ENCODE data around the gene LTBP1. TPM values are rescaled to one million over a fixed set of nuclear protein-coding genes. Genes with fewer than 3 reads are reported as not detected.
"Not testable (repeated sequence)": the region's sequence is repeated elsewhere in the genome, so short reads cannot be mapped to it uniquely, and the experiment has no call there.

The LTBP1 gene
- total RNA-seq, 6 experiments from 2014 or later, result 260 to 409 (median 335) TPM

GRCh38 chr2:33042819-33043218, 96.1 kb downstream of the LTBP1 start:
- Mint-ChIP-seq H3K36me3 (ENCODE audit: low read depth) (peaks cover 5% of the 10 kb centered on the region; the same call in 1 of the 2 replicates), H3K27ac (no peak overlapping the region), H3K27me3 (ENCODE audit: insufficient read depth) (no peaks in the 10 kb centered on the region), H3K4me3 (no peak overlapping the region), H3K9me3 (no peaks in the 10 kb centered on the region), H3K4me1 (ENCODE audit: low read depth) (peaks cover 20% of the 10 kb centered on the region)
- DNase-seq, result no peak
- no peak for TF ChIP-seq CTCF (IDR thresholded peaks at IDR 0.05)

GRCh38 chr2:33047939-33048338, 101.2 kb downstream of the LTBP1 start:
- no peaks in the 10 kb centered on the region for H3K27me3 Mint-ChIP-seq (ENCODE audit: insufficient read depth)
- H3K36me3 Mint-ChIP-seq (ENCODE audit: low read depth), result peaks cover 8% of the 10 kb centered on the region; the same call in 1 of the 2 replicates
- no peaks in the 10 kb centered on the region for H3K9me3 Mint-ChIP-seq
- H3K4me3 Mint-ChIP-seq, result no peak overlapping the region
- DNase-seq, result no peak
- H3K27ac Mint-ChIP-seq, result no peak overlapping the region
- no peak for TF ChIP-seq CTCF (IDR thresholded peaks at IDR 0.05)
- H3K4me1 Mint-ChIP-seq (ENCODE audit: low read depth), result peaks cover 49% of the 10 kb centered on the region

- Mint-ChIP-seq H3K4me1 (ENCODE audit: low read depth) (peaks cover 48% of the 10 kb centered on the region), H3K4me3 (peak overlapping the region; percentile 77), H3K36me3 (ENCODE audit: low read depth) (peaks cover 10% of the 10 kb centered on the region), H3K27ac (peak overlapping the region; percentile 97), H3K9me3 (peaks cover 5% of the 10 kb centered on the region; the same call in 1 of the 2 replicates), H3K27me3 (ENCODE audit: insufficient read depth) (no peaks in the 10 kb centered on the region)
- DNase-seq, result peak; percentile 88
- no peak; the same call in 1 of the 2 replicates for TF ChIP-seq CTCF (IDR thresholded peaks at IDR 0.05)
Measured at GRCh38 chr2:33051586-33052360, 105.0 kb downstream of the LTBP1 start.

- Mint-ChIP-seq H3K27me3 (ENCODE audit: insufficient read depth) (no peaks in the 10 kb centered on the region), H3K36me3 (ENCODE audit: low read depth) (peaks cover 12% of the 10 kb centered on the region), H3K4me3 (peak overlapping the region; percentile 77), H3K4me1 (ENCODE audit: low read depth) (peaks cover 45% of the 10 kb centered on the region), H3K27ac (peak overlapping the region; percentile 97), H3K9me3 (peaks cover 7% of the 10 kb centered on the region; the same call in 1 of the 2 replicates)
- no peak for TF ChIP-seq CTCF (IDR thresholded peaks at IDR 0.05)
- DNase-seq, result no peak
Measured at GRCh38 chr2:33052361-33052735, 105.6 kb downstream of the LTBP1 start.

GRCh38 chr2:33052795-33053194, 106.0 kb downstream of the LTBP1 start:
- H3K9me3 Mint-ChIP-seq; H3K4me3 Mint-ChIP-seq; H3K27me3 Mint-ChIP-seq (ENCODE audit: insufficient read depth); DNase-seq: not testable (repeated sequence)
- peak overlapping the region; percentile 97 for H3K27ac Mint-ChIP-seq
- H3K4me1 Mint-ChIP-seq (ENCODE audit: low read depth), result peaks cover 40% of the 10 kb centered on the region
- H3K36me3 Mint-ChIP-seq (ENCODE audit: low read depth), result peaks cover 12% of the 10 kb centered on the region

- Mint-ChIP-seq H3K4me1 (ENCODE audit: low read depth) (peaks cover 44% of the 10 kb centered on the region), H3K36me3 (ENCODE audit: low read depth) (peaks cover 9% of the 10 kb centered on the region), H3K9me3 (peaks cover 7% of the 10 kb centered on the region; the same call in 1 of the 2 replicates), H3K27me3 (ENCODE audit: insufficient read depth) (no peaks in the 10 kb centered on the region), H3K27ac (no peak overlapping the region), H3K4me3 (no peak overlapping the region)
- no peak for TF ChIP-seq CTCF (IDR thresholded peaks at IDR 0.05)
- no peak for DNase-seq
Measured at GRCh38 chr2:33056170-33056569, 109.4 kb downstream of the LTBP1 start.

GRCh38 chr2:33057307-33058028, 110.7 kb downstream of the LTBP1 start:
- H3K4me1 Mint-ChIP-seq (ENCODE audit: low read depth), result peaks cover 44% of the 10 kb centered on the region
- not testable (repeated sequence) for H3K27me3 Mint-ChIP-seq (ENCODE audit: insufficient read depth); H3K36me3 Mint-ChIP-seq (ENCODE audit: low read depth); H3K27ac Mint-ChIP-seq; H3K4me3 Mint-ChIP-seq; DNase-seq; H3K9me3 Mint-ChIP-seq

Measured in HFFc6 (cell line).